ENCODE measurements around the gene MXRA8. TPM values are rescaled to one million over a fixed set of nuclear protein-coding genes. Genes with fewer than 3 reads are reported as not detected.

MXRA8 gene
- total RNA-seq, 4 donors from 2014 or later, result 57.1 to 143 (median 106) TPM

GRCh38 chr1:1397839-1398523 is 39.6 kb upstream of the MXRA8 start:
- no peak for DNase-seq
- H3K4me1 ChIP-seq, result peaks cover 16 to 18% of the 10 kb centered on the region in 2 donors
- H3K27me3 ChIP-seq, result no peaks in the 10 kb centered on the region
- WGBS, 2 donors, result 53 to 62% methylated on average over 15 to 19 of the region's 19 CpGs
- no peaks in the 10 kb centered on the region for H3K9me3 ChIP-seq
- TF ChIP-seq CTCF (IDR thresholded peaks at IDR 0.05), result no peak
- TF ChIP-seq POLR2A (IDR thresholded peaks at IDR 0.05), result no peak
- no peak overlapping the region for H3K27ac ChIP-seq
- H3K36me3 ChIP-seq, result peaks cover 45 to 48% of the 10 kb centered on the region in 2 donors
- intact Hi-C loops (cut with DNase I), result no loop called here
- H3K4me3 ChIP-seq (replicated peaks in 1 of 3), result peak overlapping the region in 2 of 3 donors; percentile 84 to 87

GRCh38 chr1:1395166-1395565 is 36.8 kb upstream of the MXRA8 start:
- Histone ChIP-seq H3K36me3 (peaks cover 62 to 68% of the 10 kb centered on the region in 2 donors), H3K4me3 (replicated peaks in 1 of 3) (no peak overlapping the region), H3K4me1 (peaks cover 10 to 14% of the 10 kb centered on the region in 2 donors), H3K9me3 (no peaks in the 10 kb centered on the region), H3K27me3 (no peaks in the 10 kb centered on the region), H3K27ac (no peak overlapping the region)
- TF ChIP-seq CTCF (IDR thresholded peaks at IDR 0.05), result no peak
- TF ChIP-seq POLR2A (IDR thresholded peaks at IDR 0.05), result no peak
- intact Hi-C loops (cut with DNase I), result no loop called here
- WGBS, 2 donors, result 88 to 93% methylated on average over 11 of the region's 11 CpGs
- no peak for DNase-seq

- TF ChIP-seq POLR2A (IDR thresholded peaks at IDR 0.05), result no peak
- no peak for TF ChIP-seq CTCF (IDR thresholded peaks at IDR 0.05)
- H3K36me3 ChIP-seq, result peaks cover 72 to 79% of the 10 kb centered on the region in 2 donors
- H3K4me1 ChIP-seq, result peaks cover 7 to 11% of the 10 kb centered on the region in 2 donors
- no peaks in the 10 kb centered on the region for H3K9me3 ChIP-seq
- no peaks in the 10 kb centered on the region for H3K27me3 ChIP-seq
- H3K4me3 ChIP-seq (replicated peaks in 1 of 3), result no peak overlapping the region
- no peak overlapping the region for H3K27ac ChIP-seq
- intact Hi-C loops (cut with DNase I), result no loop called here
- no peak for DNase-seq
- 94 to 99% methylated on average over 7 of the region's 7 CpGs for WGBS, 2 donors
These were observed 35.8 kb upstream of the MXRA8 start for GRCh38 chr1:1394116-1394515.

- no peak overlapping the region for H3K27ac ChIP-seq
- peaks cover 7 to 9% of the 10 kb centered on the region in 2 donors for H3K4me1 ChIP-seq
- no peaks in the 10 kb centered on the region for H3K27me3 ChIP-seq
- H3K4me3 ChIP-seq (replicated peaks in 1 of 3), result no peak overlapping the region
- H3K9me3 ChIP-seq, result no peaks in the 10 kb centered on the region
- TF ChIP-seq CTCF (IDR thresholded peaks at IDR 0.05) (no peak), POLR2A (IDR thresholded peaks at IDR 0.05) (no peak)
- H3K36me3 ChIP-seq, result peaks cover 79 to 86% of the 10 kb centered on the region in 2 donors
- no peak for DNase-seq
- intact Hi-C loops (cut with DNase I), result no loop called here
- WGBS, 2 donors, result 93 to 97% methylated on average over 8 to 11 of the region's 11 CpGs
These were observed 35.1 kb upstream of the MXRA8 start for GRCh38 chr1:1393428-1393827.

- H3K27ac ChIP-seq, result no peak overlapping the region
These were observed 34.7 kb upstream of the MXRA8 start for GRCh38 chr1:1393014-1393413.

More at GRCh38 chr1:1393014-1393413, 34.7 kb upstream of the MXRA8 start:
- peaks cover 4 to 5% of the 10 kb centered on the region in 2 donors for H3K4me1 ChIP-seq
- no peak overlapping the region for H3K4me3 ChIP-seq (replicated peaks in 1 of 3)
- no peak for DNase-seq
- intact Hi-C loops (cut with DNase I), result no loop called here
- WGBS, 2 donors, result 83 to 98% methylated on average over 4 of the region's 4 CpGs
- no peaks in the 10 kb centered on the region for H3K27me3 ChIP-seq
- TF ChIP-seq CTCF (IDR thresholded peaks at IDR 0.05) (no peak), POLR2A (IDR thresholded peaks at IDR 0.05) (no peak)
- H3K36me3 ChIP-seq, result peaks cover 83 to 89% of the 10 kb centered on the region in 2 donors
- H3K9me3 ChIP-seq, result no peaks in the 10 kb centered on the region

All from thyroid gland (tissue), 4 donors.